ENCODE measurements around the gene CSNK1G3. TPM values are rescaled to one million over a fixed set of nuclear protein-coding genes. Genes with fewer than 3 reads are reported as not detected.
A peak's percentile ranks its signal among the peaks of the same experiment; 100 is the strongest.

The CSNK1G3 gene
- total and polyA plus RNA-seq, 3 experiments from 2014 or later, result 25.5 to 51.9 (median 48.3) TPM

GRCh38 chr5:123578390-123578789, 66.4 kb downstream of the CSNK1G3 start:
- Mint-ChIP-seq H3K36me3 (peaks cover 19 to 45% (median 21%) of the 10 kb centered on the region in 3 donors), H3K27ac (peak overlapping the region in 1 of 8 donors; percentile 17), H3K4me3 (no peak overlapping the region), H3K4me1 (peaks cover 0 to 3% (median under 1%) of the 10 kb centered on the region in 3 donors), H3K27me3 (no peaks in the 10 kb centered on the region), H3K9me3 (no peaks in the 10 kb centered on the region)
- ChIA-PET CTCF (no interaction called here), POLR2A (no interaction called here)
- Histone ChIP-seq H3K4me1 (ENCODE audit: insufficient read depth, low read length) (no peaks in the 10 kb centered on the region), H3K36me3 (ENCODE audit: insufficient read depth, low read length) (no peaks in the 10 kb centered on the region), H3K27ac (ENCODE audit: low read depth, low read length) (no peak overlapping the region), H3K27me3 (ENCODE audit: insufficient read depth, low read length, poor library complexity, severe bottlenecking) (no peaks in the 10 kb centered on the region), H3K9me3 (ENCODE audit: low read length) (no peaks in the 10 kb centered on the region), H3K4me3 (ENCODE audit: low read length) (no peak overlapping the region)
- DNase-seq, result no peak

DNA sequence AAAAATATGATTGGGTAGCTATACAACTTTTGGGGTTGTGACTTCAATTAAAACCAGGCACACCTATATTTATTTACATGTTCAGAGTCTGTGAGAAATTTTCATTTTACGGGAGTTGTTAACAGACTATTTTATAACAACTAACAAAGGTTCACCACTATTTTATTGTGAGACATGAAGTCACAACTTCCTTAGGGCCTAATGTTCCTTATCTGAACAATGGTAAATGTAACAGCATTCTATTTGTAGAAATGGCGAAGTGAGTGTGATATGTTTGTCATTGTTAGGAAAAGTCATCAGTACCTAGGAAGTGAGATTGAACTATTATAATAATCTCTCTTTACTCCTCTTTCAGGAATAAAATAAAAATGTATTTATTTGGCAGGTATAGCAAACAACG, 67.4 kb downstream of the CSNK1G3 start:
- no peak for DNase-seq
- no peak overlapping the region for H3K4me3 Mint-ChIP-seq
- no peak overlapping the region for H3K27ac ChIP-seq (ENCODE audit: low read depth, low read length)
- CTCF ChIA-PET, result no interaction called here
- H3K4me3 ChIP-seq (ENCODE audit: low read length), result no peak overlapping the region
- H3K4me1 Mint-ChIP-seq, result no peaks in the 10 kb centered on the region
- no peak overlapping the region for H3K27ac Mint-ChIP-seq
- no peaks in the 10 kb centered on the region for H3K4me1 ChIP-seq (ENCODE audit: insufficient read depth, low read length)
- POLR2A ChIA-PET, result no interaction called here
- no peaks in the 10 kb centered on the region for H3K9me3 ChIP-seq (ENCODE audit: low read length)
- H3K9me3 Mint-ChIP-seq, result no peaks in the 10 kb centered on the region
- no peaks in the 10 kb centered on the region for H3K27me3 Mint-ChIP-seq
- no peaks in the 10 kb centered on the region for H3K36me3 ChIP-seq (ENCODE audit: insufficient read depth, low read length)
- H3K27me3 ChIP-seq (ENCODE audit: insufficient read depth, low read length, poor library complexity, severe bottlenecking), result no peaks in the 10 kb centered on the region
- peaks cover 21 to 45% (median 23%) of the 10 kb centered on the region in 3 donors for H3K36me3 Mint-ChIP-seq

- H3K36me3 ChIP-seq (ENCODE audit: insufficient read depth, low read length), result no peaks in the 10 kb centered on the region
- H3K4me3 Mint-ChIP-seq, result no peak overlapping the region
- no peaks in the 10 kb centered on the region for H3K4me1 ChIP-seq (ENCODE audit: insufficient read depth, low read length)
- H3K9me3 ChIP-seq (ENCODE audit: low read length), result no peaks in the 10 kb centered on the region
- H3K4me1 Mint-ChIP-seq, result peaks cover 3 to 6% (median 4%) of the 10 kb centered on the region in 3 donors
- H3K9me3 Mint-ChIP-seq, result no peaks in the 10 kb centered on the region
- H3K36me3 Mint-ChIP-seq, result peaks cover 18 to 41% (median 23%) of the 10 kb centered on the region in 3 donors
- no peak overlapping the region for H3K4me3 ChIP-seq (ENCODE audit: low read length)
- no peak overlapping the region for H3K27ac ChIP-seq (ENCODE audit: low read depth, low read length)
- H3K27me3 Mint-ChIP-seq, result no peaks in the 10 kb centered on the region
- DNase-seq, result no peak
- ChIA-PET POLR2A (no interaction called here), CTCF (no interaction called here)
- H3K27me3 ChIP-seq (ENCODE audit: insufficient read depth, low read length, poor library complexity, severe bottlenecking), result no peaks in the 10 kb centered on the region
- H3K27ac Mint-ChIP-seq, result no peak overlapping the region
Measured at GRCh38 chr5:123582550-123583285, 70.7 kb downstream of the CSNK1G3 start.

GRCh38 chr5:123585871-123586270, 73.9 kb downstream of the CSNK1G3 start:
- no peaks in the 10 kb centered on the region for H3K36me3 ChIP-seq (ENCODE audit: insufficient read depth, low read length)
- Mint-ChIP-seq H3K4me3 (no peak overlapping the region), H3K27ac (no peak overlapping the region), H3K4me1 (peaks cover 3 to 6% (median 4%) of the 10 kb centered on the region in 3 donors), H3K27me3 (no peaks in the 10 kb centered on the region), H3K9me3 (no peaks in the 10 kb centered on the region), H3K36me3 (peaks cover 10 to 42% (median 14%) of the 10 kb centered on the region in 3 donors)
- H3K27ac ChIP-seq (ENCODE audit: low read depth, low read length), result no peak overlapping the region
- H3K9me3 ChIP-seq (ENCODE audit: low read length), result no peaks in the 10 kb centered on the region
- ChIA-PET POLR2A (no interaction called here), CTCF (no interaction called here)
- no peaks in the 10 kb centered on the region for H3K4me1 ChIP-seq (ENCODE audit: insufficient read depth, low read length)
- no peak overlapping the region for H3K4me3 ChIP-seq (ENCODE audit: low read length)
- DNase-seq, result no peak
- no peaks in the 10 kb centered on the region for H3K27me3 ChIP-seq (ENCODE audit: insufficient read depth, low read length, poor library complexity, severe bottlenecking)

GRCh38 chr5:123594434-123594833, 82.5 kb downstream of the CSNK1G3 start:
- POLR2A ChIA-PET, result no interaction called here
- Mint-ChIP-seq H3K9me3 (no peaks in the 10 kb centered on the region), H3K36me3 (peaks cover 7 to 58% (median 17%) of the 10 kb centered on the region in 3 donors), H3K27me3 (no peaks in the 10 kb centered on the region), H3K4me1 (peaks cover 0 to 6% (median 0%) of the 10 kb centered on the region in 3 donors), H3K27ac (no peak overlapping the region), H3K4me3 (no peak overlapping the region)
- no peak for DNase-seq
- Histone ChIP-seq H3K27me3 (ENCODE audit: insufficient read depth, low read length, poor library complexity, severe bottlenecking) (no peaks in the 10 kb centered on the region), H3K4me3 (ENCODE audit: low read length) (no peak overlapping the region), H3K4me1 (ENCODE audit: insufficient read depth, low read length) (no peaks in the 10 kb centered on the region), H3K9me3 (ENCODE audit: low read length) (no peaks in the 10 kb centered on the region), H3K36me3 (ENCODE audit: insufficient read depth, low read length) (no peaks in the 10 kb centered on the region), H3K27ac (ENCODE audit: low read depth, low read length) (no peak overlapping the region)
- CTCF ChIA-PET, result interaction anchor here (1.1 to 1.8 kb wide), 2 partner anchors 14 to 171 kb away, joined by 3 to 5 read pairs; partner anchors contain the start of gene CEP120

GRCh38 chr5:123597018-123597417, 85.0 kb downstream of the CSNK1G3 start:
- Histone ChIP-seq H3K4me1 (ENCODE audit: insufficient read depth, low read length) (no peaks in the 10 kb centered on the region), H3K27me3 (ENCODE audit: insufficient read depth, low read length, poor library complexity, severe bottlenecking) (no peaks in the 10 kb centered on the region), H3K36me3 (ENCODE audit: insufficient read depth, low read length) (peaks cover 3% of the 10 kb centered on the region), H3K4me3 (ENCODE audit: low read length) (no peak overlapping the region), H3K27ac (ENCODE audit: low read depth, low read length) (no peak overlapping the region), H3K9me3 (ENCODE audit: low read length) (no peaks in the 10 kb centered on the region)
- Mint-ChIP-seq H3K36me3 (peaks cover 4 to 54% (median 17%) of the 10 kb centered on the region in 3 donors), H3K27me3 (no peaks in the 10 kb centered on the region), H3K9me3 (no peaks in the 10 kb centered on the region), H3K27ac (peak overlapping the region in 1 of 8 donors; percentile 43), H3K4me3 (no peak overlapping the region), H3K4me1 (peaks cover 0 to 5% (median 0%) of the 10 kb centered on the region in 3 donors)
- no peak for DNase-seq
- POLR2A ChIA-PET, result no interaction called here
- CTCF ChIA-PET, result no interaction called here

GRCh38 chr5:123598028-123598689, 86.2 kb downstream of the CSNK1G3 start:
- H3K27ac Mint-ChIP-seq, result peak overlapping the region in 5 of 8 donors; percentile 3 to 48 (median 35)
- no peak overlapping the region for H3K4me3 Mint-ChIP-seq
- DNase-seq, result no peak
- no peak overlapping the region for H3K4me3 ChIP-seq (ENCODE audit: low read length)
- no peaks in the 10 kb centered on the region for H3K27me3 Mint-ChIP-seq
- no peak overlapping the region for H3K27ac ChIP-seq (ENCODE audit: low read depth, low read length)
- peaks cover 0 to 4% (median 0%) of the 10 kb centered on the region in 3 donors for H3K4me1 Mint-ChIP-seq
- H3K27me3 ChIP-seq (ENCODE audit: insufficient read depth, low read length, poor library complexity, severe bottlenecking), result no peaks in the 10 kb centered on the region
- ChIA-PET POLR2A (interaction anchor here (0.6 kb wide), 1 partner anchor 174 kb away, joined by 4 read pairs; no protein-coding TSS in a partner anchor), CTCF (no interaction called here)
- peaks cover 0 to 55% (median 17%) of the 10 kb centered on the region in 3 donors for H3K36me3 Mint-ChIP-seq
- H3K36me3 ChIP-seq (ENCODE audit: insufficient read depth, low read length), result peaks cover 3% of the 10 kb centered on the region
- H3K9me3 ChIP-seq (ENCODE audit: low read length), result no peaks in the 10 kb centered on the region
- H3K4me1 ChIP-seq (ENCODE audit: insufficient read depth, low read length), result no peaks in the 10 kb centered on the region
- no peaks in the 10 kb centered on the region for H3K9me3 Mint-ChIP-seq

DNA sequence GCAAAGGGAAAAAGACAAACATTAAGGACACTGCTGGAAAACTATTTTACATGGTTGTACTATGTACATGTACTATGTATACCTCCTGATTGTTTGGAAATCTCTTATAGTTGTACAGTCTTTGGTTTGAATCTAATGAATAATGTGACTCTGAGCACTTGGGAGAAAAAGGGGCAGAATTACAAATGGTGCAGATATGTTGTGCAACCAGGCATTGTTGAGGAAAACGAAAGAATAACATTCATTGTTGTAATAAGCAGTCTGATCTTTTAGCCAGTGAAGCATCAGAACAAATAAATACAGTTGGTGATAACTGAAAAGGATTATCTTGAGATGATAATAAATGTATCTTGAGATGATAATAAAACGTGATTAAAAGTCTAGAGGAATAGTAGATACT, 87.2 kb downstream of the CSNK1G3 start:
- peaks cover 0 to 2% (median 0%) of the 10 kb centered on the region in 3 donors for H3K4me1 Mint-ChIP-seq
- no peak overlapping the region for H3K4me3 Mint-ChIP-seq
- Histone ChIP-seq H3K27ac (ENCODE audit: low read depth, low read length) (no peak overlapping the region), H3K4me3 (ENCODE audit: low read length) (no peak overlapping the region), H3K27me3 (ENCODE audit: insufficient read depth, low read length, poor library complexity, severe bottlenecking) (no peaks in the 10 kb centered on the region), H3K9me3 (ENCODE audit: low read length) (no peaks in the 10 kb centered on the region), H3K4me1 (ENCODE audit: insufficient read depth, low read length) (no peaks in the 10 kb centered on the region), H3K36me3 (ENCODE audit: insufficient read depth, low read length) (peaks cover 3% of the 10 kb centered on the region)
- H3K27ac Mint-ChIP-seq, result no peak overlapping the region
- no peaks in the 10 kb centered on the region for H3K27me3 Mint-ChIP-seq
- CTCF ChIA-PET, result no interaction called here
- peaks cover 0 to 53% (median 18%) of the 10 kb centered on the region in 3 donors for H3K36me3 Mint-ChIP-seq
- no peak for DNase-seq
- H3K9me3 Mint-ChIP-seq, result no peaks in the 10 kb centered on the region
- POLR2A ChIA-PET, result no interaction called here

Measured in CD8-positive, alpha-beta memory T cell (primary cell).